GM19395 (cell line): ENCODE measurements around the gene PHACTR1.

Experiments used
- ATAC-seq: cut with Tn5 transposase; IDR thresholded peaks from one replicate; pipeline ENCODE4 v1.9.1; 2021; ENCODE audit warnings: mild to moderate bottlenecking, moderate library complexity; ENCODE audit not compliant: unreplicated experiment

Gene PHACTR1

DNA sequence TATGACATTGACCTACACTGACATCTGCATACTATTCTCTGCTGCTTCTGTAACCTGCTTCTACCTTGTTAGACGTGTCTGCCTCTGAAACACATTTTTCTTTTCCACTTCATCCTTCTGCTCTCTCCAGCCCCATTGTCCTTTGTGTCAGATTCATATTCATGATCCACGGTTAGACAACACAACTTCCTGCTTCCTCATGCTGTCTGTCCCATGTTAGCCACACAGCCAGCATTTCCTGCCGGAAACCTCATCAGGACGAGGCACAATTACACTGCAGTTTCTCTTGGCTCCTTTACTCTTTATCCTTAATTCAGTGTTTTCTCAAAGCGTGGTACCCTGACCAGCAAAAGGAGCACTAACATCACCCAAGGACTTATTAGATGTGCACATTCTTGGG is 461.5 kb downstream of the PHACTR1 start:
- no peak for ATAC-seq

DNA sequence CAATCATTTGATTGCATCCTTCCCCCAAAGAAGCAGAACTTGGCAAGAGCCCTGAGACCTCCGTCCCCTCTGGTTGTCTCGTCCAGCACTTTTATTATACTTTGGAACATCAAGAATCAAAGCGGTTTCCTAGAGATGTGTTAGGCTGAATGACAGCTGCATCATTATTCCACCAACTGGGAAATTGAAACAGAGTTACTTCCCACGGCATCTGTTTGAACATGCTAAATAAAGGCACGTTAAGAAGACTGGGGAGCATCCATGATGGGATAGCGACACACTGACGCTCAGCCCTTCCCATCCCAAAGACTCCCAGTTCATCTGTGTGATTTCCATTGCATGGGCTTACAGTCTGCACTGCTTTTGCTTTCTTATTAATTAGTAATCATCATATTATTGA is 464.0 kb downstream of the PHACTR1 start:
- no peak for ATAC-seq

DNA sequence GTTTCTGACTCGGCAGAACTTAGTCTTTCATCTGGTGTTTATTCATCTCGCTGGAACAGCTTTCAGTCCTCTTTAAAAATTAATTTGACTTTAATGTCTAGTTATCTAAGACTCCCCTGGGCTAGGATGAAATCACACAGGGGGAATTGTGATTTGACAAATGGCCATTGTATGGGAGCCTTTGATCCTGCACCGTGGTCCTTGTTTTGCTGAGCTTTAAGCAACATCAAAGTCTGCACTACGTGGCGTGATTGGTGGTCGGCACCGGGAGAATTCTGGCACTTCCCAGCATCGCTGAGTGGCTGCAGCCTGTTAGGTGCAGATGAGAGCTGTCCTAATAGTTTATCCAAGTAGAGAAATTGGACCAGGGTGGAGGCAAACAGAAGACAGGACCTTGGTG is 464.8 kb downstream of the PHACTR1 start:
- ATAC-seq, result no peak

DNA sequence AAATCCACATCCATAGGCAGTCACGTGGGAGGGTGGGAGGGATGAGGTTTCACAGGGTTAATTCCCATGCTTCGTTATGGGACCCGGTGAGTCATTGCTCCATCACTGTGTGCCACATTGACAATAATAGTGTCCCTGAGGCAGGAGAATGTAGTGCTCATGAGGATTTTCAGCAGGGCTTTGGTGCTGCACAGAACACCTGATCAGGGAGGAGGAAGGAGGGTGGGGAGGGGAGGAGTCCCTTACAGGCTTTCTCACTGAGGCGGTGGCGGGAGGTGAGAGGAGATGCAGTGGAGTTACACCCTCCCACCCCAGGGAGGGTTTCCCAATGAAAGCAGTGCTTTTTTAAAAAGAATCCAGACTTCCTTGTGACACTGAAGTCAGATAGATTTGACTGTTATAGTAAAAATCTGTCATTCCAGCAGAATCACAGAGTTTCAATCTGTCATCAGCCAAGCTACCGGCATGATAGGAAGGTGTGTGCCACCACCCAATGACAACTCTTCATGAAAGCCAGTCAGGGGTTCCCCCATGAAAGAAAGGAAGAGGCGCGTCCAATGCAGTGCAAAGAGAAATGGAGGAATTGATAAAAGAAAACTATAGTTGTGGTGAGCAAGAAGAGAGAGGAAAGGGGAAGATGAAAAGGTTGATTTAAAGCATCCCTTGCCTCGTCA is 467.0 kb downstream of the PHACTR1 start:
- no peak for ATAC-seq

DNA sequence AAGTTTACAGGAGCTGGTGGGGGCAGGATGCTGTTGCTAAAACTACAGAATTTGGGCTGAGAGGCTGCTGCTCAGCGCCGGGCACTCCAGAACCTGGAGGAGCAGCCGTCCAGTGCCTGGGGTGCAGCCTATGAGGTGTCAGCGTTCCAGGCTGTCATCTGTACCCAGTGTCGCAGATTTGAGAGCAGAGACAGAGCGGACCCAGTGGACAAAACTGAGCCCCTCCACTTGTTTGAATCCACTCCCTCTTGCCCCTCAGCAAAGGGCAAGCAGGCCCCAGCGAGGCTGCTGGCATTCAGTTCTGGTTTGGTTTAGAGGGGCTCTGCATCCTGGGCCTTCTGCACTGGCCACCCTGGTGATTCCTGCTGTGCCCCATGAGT is 467.5 kb downstream of the PHACTR1 start:
- no peak for ATAC-seq

DNA sequence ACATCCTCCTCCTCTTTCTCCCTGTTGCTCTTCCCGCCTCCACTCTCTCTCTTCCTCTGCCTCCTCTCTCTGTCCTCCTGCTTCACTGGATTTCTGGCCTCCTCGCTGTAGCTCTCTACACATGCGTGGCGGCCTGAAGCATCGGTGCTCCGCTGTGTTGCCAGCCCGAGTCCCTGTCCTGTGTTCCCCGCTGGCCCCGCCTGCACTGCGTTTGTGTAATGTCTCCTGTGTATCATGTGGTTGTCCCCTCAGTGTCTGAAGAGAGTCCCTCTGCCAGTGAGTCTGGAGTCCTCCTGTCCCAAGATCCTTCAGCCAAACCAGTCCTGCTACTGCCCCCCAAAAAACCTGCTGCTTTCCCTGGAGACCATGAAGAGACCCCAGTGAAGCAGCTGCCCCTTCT is 468.0 kb downstream of the PHACTR1 start:
- no peak for ATAC-seq

DNA sequence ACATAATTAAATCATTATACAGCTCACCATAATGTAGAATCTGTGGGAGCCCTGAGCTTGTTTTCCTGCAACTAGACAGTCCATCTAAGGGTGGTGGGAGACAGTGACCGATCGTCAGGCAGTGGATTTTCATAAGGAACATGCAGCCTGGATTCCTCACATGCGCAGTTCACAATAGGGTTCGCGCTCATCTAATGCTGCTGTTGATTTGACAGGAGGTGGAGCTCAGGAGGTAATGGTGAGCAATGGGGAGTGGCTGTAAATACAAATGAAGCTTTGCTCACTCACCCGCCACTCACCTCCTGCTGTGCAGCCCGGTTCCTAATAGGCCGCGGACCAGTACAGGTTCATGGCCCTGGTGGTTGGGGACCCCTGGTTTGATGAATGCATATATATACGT is 470.3 kb downstream of the PHACTR1 start:
- no peak for ATAC-seq

DNA sequence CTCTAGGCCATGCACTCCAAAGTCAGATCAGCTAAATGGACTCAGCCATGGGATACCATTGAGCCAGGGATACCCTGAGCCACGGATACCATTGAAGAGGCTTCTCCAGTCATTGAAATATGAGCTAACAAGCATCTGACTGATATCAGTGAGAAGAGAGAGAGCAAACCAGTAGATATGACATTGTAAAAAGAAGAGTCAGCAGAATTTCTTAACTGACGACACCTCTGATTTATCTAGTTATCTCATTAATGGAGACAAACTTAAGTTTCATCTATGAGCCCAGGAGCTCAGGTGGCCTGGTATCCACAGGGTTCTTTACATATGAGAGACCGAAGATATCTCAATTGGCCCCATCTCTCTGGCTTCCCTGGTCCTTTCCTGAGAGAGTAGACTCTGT is 471.1 kb downstream of the PHACTR1 start:
- no peak for ATAC-seq

DNA sequence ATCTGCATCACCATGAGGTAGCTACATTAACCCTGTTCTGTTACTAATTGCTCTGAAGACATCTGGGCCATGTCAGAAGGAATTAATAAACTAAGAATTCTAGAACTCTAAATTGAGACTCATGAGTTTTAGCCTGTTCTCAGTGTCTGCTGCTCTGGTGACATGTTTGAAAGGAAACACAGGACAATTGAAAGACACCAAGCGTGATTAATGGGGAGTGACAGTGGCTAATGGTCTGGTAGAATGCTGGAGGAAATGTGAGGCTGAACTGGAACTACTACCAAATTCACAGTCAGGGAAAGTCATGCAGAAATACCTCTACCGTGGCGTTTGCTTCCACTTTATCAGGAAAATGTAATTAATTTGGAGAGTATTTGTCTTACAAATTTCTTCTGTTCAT is 471.7 kb downstream of the PHACTR1 start:
- ATAC-seq, result no peak

DNA sequence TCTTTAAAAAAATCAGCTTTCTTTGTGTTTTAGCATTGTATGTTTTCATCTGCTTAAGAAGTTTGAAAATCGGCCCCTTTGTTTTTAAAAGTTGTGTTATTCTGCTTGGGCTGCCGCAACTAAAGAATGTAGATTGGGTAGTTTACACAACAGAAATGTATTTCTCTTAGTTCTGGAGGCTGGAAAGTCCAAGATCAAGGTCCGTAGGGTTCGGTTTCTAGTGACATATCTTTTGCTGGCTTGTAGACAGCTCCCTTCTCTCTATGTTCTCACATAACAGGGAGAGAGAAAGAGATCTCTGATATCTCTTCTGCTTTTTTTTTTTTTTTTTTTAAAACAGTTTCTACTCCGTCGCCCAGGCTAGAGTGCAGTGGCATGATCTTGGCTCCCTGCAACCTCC is 473.1 kb downstream of the PHACTR1 start:
- ATAC-seq, result no peak

DNA sequence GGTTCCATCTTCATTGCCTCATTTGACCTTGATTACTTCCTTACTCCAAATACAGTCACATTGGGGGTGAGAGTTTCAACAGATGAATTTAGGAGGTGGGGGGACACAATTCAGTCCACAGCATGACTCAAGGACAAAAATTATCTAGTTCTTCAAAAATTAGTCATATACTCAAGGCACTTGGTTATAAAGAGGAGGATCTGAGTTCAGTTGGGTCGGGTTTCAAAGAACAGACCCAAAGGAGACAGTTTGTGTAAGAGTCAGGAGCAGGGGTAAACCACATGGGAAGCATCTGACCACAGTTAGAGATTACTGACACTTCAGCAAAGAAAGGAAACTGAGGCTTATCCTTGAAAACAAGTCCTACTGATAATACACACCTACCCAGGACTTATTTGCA is 473.8 kb downstream of the PHACTR1 start:
- no peak for ATAC-seq

DNA sequence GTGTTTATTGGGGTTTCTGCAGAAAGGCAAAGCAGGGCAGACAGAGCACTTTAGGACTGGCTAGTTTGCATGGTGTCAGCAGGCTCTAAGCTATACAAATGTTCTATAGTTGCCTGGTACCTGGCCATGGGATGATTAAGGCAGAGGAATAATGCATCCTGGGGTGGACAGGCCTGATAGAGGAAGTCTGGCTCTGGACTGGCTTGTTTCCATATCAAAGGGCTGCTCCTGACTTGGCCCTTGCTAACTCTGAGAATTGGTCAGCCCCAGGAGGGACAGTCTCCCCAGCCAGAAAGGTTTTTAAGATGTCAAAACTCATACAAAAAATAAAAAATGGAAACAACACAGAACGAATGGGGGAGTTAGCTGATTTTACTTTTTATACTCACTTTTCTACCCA is 474.9 kb downstream of the PHACTR1 start:
- ATAC-seq, result no peak

DNA sequence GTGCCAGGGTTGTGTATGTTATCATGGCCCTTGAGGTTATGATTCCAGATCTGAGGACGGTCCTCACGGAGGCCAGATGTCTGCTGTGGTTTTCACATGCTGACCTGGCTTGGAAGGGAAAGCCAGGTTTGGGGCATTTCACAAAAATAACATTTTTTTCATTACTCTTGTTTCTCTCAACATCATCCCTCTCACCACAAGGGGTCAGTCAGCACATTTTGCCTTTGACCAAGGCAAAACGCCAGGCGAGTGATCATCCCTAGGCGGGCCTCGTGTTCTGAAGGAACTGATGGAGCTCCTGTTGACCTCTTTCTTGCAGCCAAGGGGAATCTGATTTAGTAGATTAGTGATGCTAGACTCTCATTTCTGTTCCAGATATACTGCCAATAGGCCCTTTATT is 478.3 kb downstream of the PHACTR1 start:
- ATAC-seq, result no peak

DNA sequence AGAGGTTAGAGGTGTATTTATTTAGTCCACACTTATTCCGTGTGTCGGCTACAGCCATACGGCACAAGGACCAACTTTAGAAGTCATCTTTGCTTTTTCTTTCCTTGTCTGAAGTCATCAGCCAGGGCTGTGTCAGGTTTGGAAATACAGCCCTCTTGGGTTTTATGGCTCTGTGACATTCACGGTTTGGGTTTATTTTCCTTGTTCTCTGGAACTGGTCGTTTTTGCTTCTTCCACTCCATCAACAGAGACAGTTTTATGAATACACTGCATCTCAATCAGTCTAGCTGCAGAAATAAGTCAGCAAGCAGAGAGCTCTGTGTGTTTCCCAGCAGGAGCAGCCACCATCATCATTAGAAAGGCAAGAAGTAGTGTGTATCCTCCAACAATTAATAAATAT is 479.2 kb downstream of the PHACTR1 start:
- ATAC-seq, result no peak

DNA sequence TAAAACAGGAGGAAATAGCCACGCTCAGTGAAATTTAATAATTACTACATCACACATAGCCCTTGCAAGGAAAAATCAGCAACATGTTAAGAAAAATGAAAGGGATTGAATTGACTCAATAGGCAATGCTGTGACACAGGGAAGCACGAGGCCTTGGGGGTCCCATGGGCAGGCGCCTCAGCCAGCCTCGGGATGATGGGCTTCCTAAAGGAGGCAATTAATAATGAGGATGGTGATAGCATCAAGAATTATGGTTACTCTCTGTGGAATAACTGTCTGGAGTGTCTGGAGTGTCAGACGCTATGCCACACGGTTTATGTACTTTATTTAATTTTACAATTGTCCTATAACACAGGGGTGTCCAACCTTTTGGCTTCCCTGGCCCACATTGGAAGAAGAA is 481.6 kb downstream of the PHACTR1 start:
- no peak for ATAC-seq

DNA sequence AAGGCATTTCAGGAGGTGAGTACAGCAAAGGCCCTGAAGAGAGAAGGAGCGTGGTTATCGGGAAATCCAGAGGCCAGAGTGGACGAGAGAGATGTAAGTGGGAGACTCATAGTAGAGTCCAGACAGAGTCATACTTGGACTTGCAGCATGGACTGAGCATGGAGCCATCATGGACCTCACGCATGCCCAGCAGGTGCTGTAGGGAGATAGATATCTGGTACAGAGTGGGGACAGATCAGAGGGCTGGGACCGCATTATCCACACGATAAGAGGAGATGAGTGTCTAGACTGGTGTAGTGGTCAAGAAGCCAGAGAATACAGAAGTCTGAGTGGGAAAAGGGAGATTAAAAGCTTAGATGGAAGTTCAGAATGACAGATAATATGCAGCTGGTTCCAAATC is 484.8 kb downstream of the PHACTR1 start:
- no peak for ATAC-seq

DNA sequence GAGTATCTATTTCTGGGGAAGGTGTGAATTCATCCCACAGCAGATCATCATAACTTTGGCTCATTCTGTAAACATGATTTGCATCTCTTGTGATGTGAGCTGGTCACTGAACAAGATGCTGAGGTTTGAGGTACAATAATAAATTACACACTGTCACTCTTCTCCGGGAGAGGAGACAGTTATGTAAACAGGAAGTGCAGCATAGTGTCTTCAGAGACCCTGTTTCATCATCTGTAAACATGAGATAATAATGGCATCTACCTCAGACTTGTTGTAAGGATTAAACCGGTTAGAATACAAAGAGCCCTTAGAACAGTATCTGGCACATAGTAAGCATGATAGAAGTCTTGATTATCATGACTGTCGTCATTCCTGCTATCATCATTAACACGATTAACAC is 486.6 kb downstream of the PHACTR1 start:
- ATAC-seq, result no peak

DNA sequence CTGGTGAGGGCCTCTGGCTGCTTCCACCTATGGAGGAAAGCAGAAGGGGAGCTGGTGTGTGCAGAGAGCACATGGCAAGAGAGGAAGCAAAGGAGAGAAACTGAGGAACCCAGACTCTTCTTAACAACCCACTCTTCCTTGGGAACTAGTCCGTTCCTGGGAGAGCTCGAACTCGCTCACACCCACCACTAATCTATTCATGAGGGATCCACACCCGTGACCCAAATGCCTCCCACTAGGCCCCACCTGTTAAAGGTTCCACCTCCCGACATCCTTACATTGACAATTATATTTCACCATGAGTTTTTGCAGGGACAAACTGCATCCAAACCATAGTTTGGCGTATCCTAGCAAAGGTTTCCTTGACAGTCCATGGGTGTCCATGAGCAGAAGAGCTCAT is 488.5 kb downstream of the PHACTR1 start:
- ATAC-seq, result no peak

DNA sequence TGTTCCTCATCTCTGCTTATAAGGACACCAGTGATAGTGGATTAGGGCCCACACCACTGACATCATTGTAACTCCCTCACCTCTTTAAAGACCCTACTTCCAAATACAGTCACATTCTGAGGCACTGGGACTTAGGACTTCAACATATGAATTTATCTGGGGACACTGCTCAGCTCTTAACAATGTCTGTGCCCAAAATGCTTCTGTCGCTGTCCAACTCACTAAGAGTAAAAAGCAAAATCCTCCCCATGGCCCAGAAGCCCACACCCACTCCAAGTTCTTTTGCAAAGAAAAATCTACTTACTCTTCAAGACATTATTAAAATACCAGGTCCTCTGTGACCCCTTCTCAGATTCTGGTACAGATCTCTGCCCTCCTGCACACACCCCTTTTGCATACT is 495.5 kb downstream of the PHACTR1 start:
- no peak for ATAC-seq

DNA sequence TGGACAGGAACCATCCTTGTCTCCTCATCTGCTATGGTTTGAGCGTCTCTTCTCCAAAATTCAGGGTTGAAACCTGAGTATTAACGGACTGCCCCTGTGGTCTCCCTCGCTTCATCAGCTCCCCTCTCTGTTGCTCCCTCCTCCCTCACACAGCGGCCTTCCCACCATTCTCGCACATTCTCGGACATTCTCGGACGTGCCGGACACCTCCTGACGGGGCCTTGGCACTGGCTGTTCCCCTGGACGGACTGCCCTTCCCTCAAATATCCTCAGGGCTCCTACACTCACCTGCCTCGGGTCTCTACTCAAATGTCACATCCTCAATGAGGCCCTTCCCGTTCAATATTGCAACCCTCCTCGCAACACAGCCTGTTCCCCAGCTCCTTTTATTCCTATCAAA is 496.0 kb downstream of the PHACTR1 start:
- no peak for ATAC-seq

DNA sequence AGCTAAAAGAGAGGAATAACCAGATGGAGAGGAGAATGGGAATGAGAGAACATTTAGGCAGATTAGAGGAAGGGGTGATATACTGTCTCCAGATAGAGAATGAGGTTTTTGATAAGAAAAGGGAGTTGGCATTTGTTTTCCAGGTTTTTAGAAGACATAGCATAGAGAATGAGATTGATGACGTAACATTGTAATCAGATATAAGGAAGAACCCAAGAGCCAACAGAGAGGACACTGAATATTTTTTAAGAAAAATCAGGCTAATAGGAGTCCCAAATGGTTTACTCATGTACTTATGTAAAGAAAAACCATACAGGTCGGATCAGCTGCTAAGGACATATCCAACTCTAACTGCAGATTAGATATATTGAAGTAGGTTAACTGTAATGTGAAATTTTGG is 498.8 kb downstream of the PHACTR1 start:
- no peak for ATAC-seq

DNA sequence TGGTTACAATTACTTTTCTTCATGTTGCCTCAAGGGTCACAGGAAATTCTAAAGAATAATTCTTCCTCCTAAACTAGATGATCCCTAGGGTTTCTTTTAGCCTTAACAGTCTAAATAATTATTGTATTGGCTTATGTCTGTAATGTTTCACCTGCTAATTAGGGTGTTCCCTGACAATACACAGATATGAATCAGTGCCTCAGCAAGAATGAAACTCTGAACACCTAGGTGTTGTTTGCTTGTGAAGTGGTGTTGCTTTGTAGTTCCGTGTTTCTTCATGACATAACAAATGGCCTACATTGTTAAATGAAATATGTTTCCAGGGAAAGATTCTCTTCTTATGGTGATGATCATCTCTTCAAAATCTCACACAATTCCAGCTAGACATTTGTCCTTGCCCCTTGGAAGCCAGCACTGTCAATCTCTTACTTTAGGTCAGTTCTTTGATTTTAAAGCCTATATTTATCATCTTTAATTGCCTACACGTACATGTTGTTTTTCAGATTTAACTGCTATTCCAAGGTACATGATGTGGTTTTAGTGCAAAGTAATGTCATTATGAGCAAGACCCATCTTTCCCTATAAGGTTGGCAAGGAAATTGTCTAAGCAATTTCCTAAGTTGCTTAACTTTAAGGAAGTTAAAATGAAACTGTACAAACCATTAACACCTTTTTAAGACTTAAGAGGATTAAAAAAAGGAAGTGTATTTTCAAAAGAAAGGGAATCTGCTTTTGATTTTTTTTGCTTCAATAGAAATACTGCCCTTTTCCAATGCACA is 499.9 kb downstream of the PHACTR1 start:
- ATAC-seq, result no peak
